GM12874 (cell line): Measurements from ENCODE around the gene GGA2.

ENCODE experiments used
- CTCF ChIP-seq: IDR thresholded peaks from 2 replicates; pipeline ENCODE4 v1.5.1; 2011; ENCODE audit warnings: low read depth, mild to moderate bottlenecking, control low read depth, low read length, moderate library complexity; ENCODE audit not compliant: insufficient read depth

The GGA2 gene

DNA sequence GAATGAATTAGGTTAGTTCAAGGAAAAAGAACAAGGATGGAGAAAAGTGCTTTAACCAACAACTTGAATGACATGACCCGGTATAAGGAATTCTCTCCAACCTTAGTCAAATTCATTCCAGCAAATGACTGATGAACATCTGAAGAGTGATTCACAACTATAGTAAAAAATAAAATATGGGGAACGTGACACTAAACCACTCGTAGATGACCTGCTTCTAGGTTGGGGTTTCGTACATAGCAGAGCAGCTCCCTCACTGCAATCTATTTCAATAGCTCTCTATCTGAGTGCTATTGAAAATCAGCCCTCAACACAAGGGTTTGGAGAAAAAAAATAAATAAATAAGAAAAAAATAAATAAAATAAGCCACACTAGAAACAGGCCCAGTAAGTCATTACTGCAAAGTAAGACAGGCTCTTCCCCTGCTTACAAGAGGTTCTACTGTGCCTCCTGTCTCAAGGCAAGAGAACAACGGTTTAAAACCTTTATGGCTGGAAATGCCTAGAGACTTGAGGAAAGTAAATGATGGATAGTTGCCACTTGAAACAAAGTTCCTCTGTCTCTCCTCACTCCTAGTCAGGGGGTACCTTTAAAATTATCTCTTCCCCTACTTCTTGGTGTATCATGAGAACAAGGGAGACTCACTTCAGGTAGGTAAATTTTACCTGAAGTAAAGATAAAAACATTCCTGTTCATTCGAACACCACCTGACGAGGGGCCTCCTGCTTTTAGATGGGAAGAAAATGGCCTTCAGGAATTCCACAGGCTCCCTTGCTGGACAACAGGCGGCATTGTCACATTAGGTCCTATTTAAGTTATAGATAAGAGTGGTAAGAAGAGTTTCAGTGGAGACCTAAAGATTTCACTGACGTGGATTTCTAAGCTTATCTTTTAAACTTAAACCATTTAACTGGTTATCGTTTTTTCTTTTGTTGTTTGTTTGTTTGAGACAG is 77.8 kb downstream of the GGA2 start:
- TF ChIP-seq CTCF = no peak

DNA sequence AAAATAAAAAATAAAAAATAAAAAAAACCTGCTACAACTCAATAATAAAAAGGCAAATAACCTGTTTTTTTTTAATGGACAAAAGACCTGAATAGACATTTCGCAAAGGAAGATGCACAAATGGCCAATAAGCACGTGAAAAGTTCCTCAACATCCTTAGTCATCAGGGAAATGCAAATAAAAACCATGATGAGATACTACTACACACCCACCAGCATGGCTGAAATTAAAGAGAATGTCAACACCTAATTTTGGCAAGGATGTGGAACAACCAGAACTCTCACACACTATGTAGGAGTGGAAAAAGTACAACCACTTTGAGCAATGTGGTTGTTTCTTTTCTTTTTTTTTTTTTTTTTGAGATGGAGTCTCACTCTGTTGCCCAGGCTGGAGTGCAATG is 81.9 kb downstream of the GGA2 start:
- TF ChIP-seq CTCF = no peak

DNA sequence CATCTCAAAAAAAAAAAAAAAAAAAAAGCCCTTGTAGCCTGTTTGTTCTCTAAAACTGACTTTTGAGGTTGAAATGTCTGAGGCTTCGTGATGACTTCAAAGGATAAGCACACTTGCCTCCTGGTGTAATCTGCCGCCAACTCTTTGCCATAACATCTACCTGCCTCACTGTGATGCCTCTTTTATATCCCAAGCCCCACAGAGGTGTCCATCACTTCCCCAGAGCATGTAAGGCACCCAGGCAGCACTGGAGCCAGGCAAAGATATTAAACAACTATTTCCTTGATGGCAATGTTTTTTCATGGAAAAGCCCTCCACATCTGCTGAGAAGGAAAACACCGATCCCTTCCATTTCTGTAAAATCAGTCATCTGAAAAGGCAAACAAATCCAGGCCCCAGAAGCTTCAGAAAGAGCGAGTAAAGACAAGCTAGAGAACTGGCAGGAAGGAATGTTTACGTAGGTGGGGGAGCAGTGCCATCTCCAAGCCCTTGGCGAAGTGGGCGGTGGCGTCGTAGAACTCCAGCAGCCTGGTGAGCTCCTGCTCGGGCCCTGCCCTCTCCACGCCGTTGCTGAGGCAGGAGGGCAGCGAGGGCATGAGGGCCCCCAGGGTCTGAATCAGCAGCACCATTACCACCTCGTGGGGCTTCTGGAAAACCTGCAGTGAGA is 85.9 kb downstream of the GGA2 start:
- TF ChIP-seq CTCF = no peak

DNA sequence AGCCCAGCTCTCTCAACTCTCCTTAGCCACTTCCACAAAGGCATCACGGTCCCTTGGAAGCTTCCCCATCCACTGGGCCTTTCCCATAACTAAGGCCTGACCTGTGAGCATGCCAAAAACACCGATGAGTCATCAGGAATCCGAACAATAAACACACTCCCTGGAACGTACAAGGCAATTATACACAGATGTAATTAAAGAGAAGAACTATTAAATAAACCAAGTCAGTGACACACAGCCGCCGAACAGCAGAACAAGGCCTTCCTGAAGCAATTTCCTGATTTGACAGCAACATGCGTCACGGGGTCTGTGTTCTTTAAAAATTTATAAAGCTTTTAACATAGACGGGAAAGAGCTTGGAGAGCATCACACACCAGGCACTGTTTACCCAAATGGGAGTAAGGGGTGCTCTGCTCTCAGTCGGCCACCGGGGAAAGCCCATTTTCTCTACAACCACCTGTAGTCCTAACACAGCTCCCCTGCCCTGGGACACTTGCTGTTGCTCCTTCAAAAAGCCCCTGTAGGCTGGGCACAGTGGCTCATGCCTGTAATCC is 86.7 kb downstream of the GGA2 start:
- no peak for TF ChIP-seq CTCF

GRCh38 chr16:23420011-23420410 is 90.3 kb downstream of the GGA2 start:
- no peak for TF ChIP-seq CTCF

- no peak for TF ChIP-seq CTCF
Observed at GRCh38 chr16:23416816-23417215, 93.5 kb downstream of the GGA2 start.

- TF ChIP-seq CTCF = no peak
Observed at GRCh38 chr16:23414731-23415130, 95.6 kb downstream of the GGA2 start.
